Prostate gland (tissue), 2 donors: ENCODE results near the gene PAX4. TPM values are rescaled to one million over a fixed set of nuclear protein-coding genes. Genes with fewer than 3 reads are reported as not detected.

Experiments
- DNase-seq: peaks from one replicate; pipeline ENCODE4 v3.0.0-alpha.2; 2019; ENCODE audit warnings: low spot score
- H3K27ac ChIP-seq, 2 donors: fragments of 200-600 bp; sonication (generic); 2 replicates each; pipeline ENCODE4 v1.5.1; 2017 to 2019
- H3K27me3 ChIP-seq: fragments of 200-600 bp; sonication (generic); replicated peaks from 2 replicates; pipeline ENCODE4 v1.5.1; 2019; ENCODE audit not compliant: insufficient read depth
- H3K36me3 ChIP-seq, 2 donors: fragments of 200-600 bp; sonication (generic); 1 replicate in 1 of 2; 2 replicates in 1 of 2; pipeline versions ENCODE4 v1.5.1 to v1.8.1; 2017 to 2019
- H3K4me1 ChIP-seq: fragments of 200-600 bp; sonication (generic); replicated peaks from 2 replicates; pipeline ENCODE4 v1.5.1; 2019
- H3K4me3 ChIP-seq, 2 donors: fragments of 200-600 bp; sonication (generic); 2 replicates each; pipeline ENCODE4 v1.5.1; 2017 to 2019
- H3K9me3 ChIP-seq: fragments of 200-600 bp; sonication (generic); 2 replicates; pipeline ENCODE4 v1.5.1; 2017
- CTCF ChIP-seq, 4 experiments: fragments of 200-600 bp in 2 of 4; fragments of 450-650 bp in 2 of 4; sonication (generic) in 2 of 4; IDR thresholded peaks; 1 replicate in 3 of 4; 2 replicates in 1 of 4; pipeline ENCODE4 v1.5.1; 2016 to 2019; ENCODE audit warnings: antibody characterized with exemption in 4 of 4, mild to moderate bottlenecking in 2 of 4, moderate library complexity in 2 of 4
- POLR2A ChIP-seq: fragments of 450-650 bp; IDR thresholded peaks from one replicate; pipeline ENCODE4 v1.6.1; 2016; ENCODE audit warnings: antibody characterized with exemption, mild to moderate bottlenecking
- POLR2AphosphoS5 ChIP-seq: sonication (generic); formaldehyde crosslinking; IDR thresholded peaks from one replicate; pipeline ENCODE4 v1.6.1; 2017; ENCODE audit warnings: antibody characterized with exemption
- WGBS: methylation state at CpG from one replicate; pipeline ENCODE4 v1.1.5; 2018; 5-methylcytosine and 5-hydroxymethylcytosine counted together
- intact Hi-C: fragments of 100-400 bp; cut with DNase I; formaldehyde crosslinking; loops from one replicate; pipeline ENCODE4 v1.14.2; 2022
- total RNA-seq, 2 donors: library from RNA; depleted of rRNA; stranded (reverse); fragments of >200 nt; gene quantifications; one replicate each; pipeline ENCODE4 v1.1.0, GENCODE V29; 2016

The PAX4 gene
- total RNA-seq, 2 donors from 2014 or later, result not detected

DNA sequence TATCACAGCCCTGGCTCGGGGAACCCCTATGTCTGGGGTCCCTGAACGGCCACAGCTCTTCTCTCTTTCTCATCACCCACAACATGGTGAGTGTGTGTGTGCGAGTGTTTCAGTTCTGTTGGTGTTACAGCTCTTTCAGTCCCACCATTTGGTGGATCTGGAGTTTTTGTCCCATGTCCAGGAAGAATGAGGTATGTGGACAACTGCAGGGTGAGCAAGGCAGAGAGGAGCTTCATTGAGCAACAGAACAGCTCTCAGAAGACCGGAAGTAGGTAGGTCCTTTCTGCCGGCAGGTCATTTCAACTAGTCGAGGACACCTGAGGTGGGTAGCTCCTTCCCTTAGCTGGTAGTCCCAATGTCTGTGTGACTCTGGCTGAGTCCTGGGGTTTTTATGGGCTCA is 9.5 kb downstream of the PAX4 start:
- intact Hi-C loops, result no loop called here
- H3K27me3 ChIP-seq, result no peaks in the 10 kb centered on the region
- H3K36me3 ChIP-seq, result no peaks in the 10 kb centered on the region
- H3K4me1 ChIP-seq, result no peaks in the 10 kb centered on the region
- 92% methylated on average over 6 of the region's 6 CpGs for WGBS
- DNase-seq, result no peak
- no peak overlapping the region for H3K4me3 ChIP-seq
- H3K27ac ChIP-seq, result no peak overlapping the region
- TF ChIP-seq POLR2A, result no peak
- no peak for TF ChIP-seq POLR2AphosphoS5
- no peaks in the 10 kb centered on the region for H3K9me3 ChIP-seq

DNA sequence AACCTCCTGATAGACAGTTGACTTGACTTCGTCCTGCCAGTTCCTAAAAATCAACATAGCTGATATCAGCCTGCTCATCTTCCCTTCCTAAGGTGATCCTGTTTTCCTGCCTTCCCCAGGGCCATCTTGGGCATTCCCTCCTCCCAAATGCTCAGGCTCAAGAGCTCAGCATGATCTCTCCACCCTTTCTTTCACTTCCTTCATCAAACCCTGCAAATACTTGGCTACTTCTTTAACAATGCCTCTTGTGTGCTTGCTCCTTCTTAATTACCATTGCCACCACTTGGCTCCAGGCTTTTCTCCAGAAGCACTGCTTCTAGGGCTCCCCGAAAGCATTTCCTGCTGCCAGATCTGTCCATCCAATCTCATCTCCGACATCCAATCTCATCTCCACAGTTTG is 17.1 kb downstream of the PAX4 start:
- no peaks in the 10 kb centered on the region for H3K27me3 ChIP-seq
- H3K4me3 ChIP-seq, result no peak overlapping the region
- H3K27ac ChIP-seq, result no peak overlapping the region

GRCh38 chr7:127598318-127598717 is 19.6 kb downstream of the PAX4 start:
- no peaks in the 10 kb centered on the region for H3K9me3 ChIP-seq
- no peaks in the 10 kb centered on the region for H3K4me1 ChIP-seq
- WGBS, result 69% methylated on average over 6 of the region's 6 CpGs
- intact Hi-C loops, result no loop called here
- no peak overlapping the region for H3K4me3 ChIP-seq
- H3K27ac ChIP-seq, result no peak overlapping the region
- no peaks in the 10 kb centered on the region for H3K27me3 ChIP-seq
- no peak for TF ChIP-seq POLR2A
- no peak for TF ChIP-seq CTCF (IDR thresholded peaks at IDR 0.05)
- TF ChIP-seq POLR2AphosphoS5, result no peak
- no peaks in the 10 kb centered on the region for H3K36me3 ChIP-seq
- no peak for DNase-seq

More for the DNA sequence above, 17.1 kb downstream of the PAX4 start:
- no peak for DNase-seq
- 70% methylated on average over 3 of the region's 3 CpGs for WGBS
- intact Hi-C loops, result no loop called here
- no peak for TF ChIP-seq POLR2AphosphoS5
- no peak for TF ChIP-seq CTCF (IDR thresholded peaks at IDR 0.05)
- no peak for TF ChIP-seq POLR2A
- Histone ChIP-seq H3K9me3 (no peaks in the 10 kb centered on the region), H3K36me3 (no peaks in the 10 kb centered on the region), H3K4me1 (no peaks in the 10 kb centered on the region)

- H3K4me1 ChIP-seq, result no peaks in the 10 kb centered on the region
- H3K4me3 ChIP-seq, result no peak overlapping the region
- DNase-seq, result no peak
- H3K9me3 ChIP-seq, result no peaks in the 10 kb centered on the region
- no peak for TF ChIP-seq POLR2A
- TF ChIP-seq POLR2AphosphoS5, result no peak
- TF ChIP-seq CTCF (IDR thresholded peaks at IDR 0.05), result no peak
- H3K36me3 ChIP-seq, result peaks cover 0 to 8% of the 10 kb centered on the region in 2 donors
- H3K27me3 ChIP-seq, result no peaks in the 10 kb centered on the region
- 92% methylated on average over 5 of the region's 5 CpGs for WGBS
- no peak overlapping the region for H3K27ac ChIP-seq
- intact Hi-C loops, result no loop called here
Observed at GRCh38 chr7:127595737-127596136, 22.2 kb downstream of the PAX4 start.

DNA sequence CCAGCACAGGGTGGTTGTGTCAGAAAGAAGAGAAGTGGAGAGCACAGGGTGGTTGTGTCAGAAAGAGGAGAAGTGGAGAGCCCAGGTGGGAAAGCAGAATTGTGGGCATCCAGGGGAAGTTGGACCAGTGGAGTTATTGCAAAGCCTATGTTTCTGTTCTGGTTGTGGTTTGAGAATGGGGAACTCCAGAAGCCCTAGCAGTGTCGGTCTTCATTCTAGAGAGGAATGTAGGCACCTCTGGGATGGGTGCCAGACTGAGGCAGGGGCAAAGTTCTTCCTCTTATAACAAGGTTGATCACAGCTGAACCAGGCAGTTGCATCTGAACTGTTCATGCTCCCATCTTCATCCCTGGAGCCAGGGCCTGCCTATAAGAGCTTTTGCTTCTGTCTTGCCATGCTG is 23.5 kb downstream of the PAX4 start:
- Histone ChIP-seq H3K36me3 (peaks cover 0 to 9% of the 10 kb centered on the region in 2 donors), H3K27ac (no peak overlapping the region), H3K4me1 (peaks cover under 1% of the 10 kb centered on the region), H3K27me3 (no peaks in the 10 kb centered on the region), H3K9me3 (no peaks in the 10 kb centered on the region), H3K4me3 (no peak overlapping the region)
- intact Hi-C loops, result no loop called here
- no peak for DNase-seq
- WGBS, result 76% methylated on average over 1 of the region's 1 CpG
- TF ChIP-seq POLR2A, result no peak
- TF ChIP-seq CTCF (IDR thresholded peaks at IDR 0.05), result no peak
